ENCODE data around the gene TNS3.

Gene TNS3

DNA sequence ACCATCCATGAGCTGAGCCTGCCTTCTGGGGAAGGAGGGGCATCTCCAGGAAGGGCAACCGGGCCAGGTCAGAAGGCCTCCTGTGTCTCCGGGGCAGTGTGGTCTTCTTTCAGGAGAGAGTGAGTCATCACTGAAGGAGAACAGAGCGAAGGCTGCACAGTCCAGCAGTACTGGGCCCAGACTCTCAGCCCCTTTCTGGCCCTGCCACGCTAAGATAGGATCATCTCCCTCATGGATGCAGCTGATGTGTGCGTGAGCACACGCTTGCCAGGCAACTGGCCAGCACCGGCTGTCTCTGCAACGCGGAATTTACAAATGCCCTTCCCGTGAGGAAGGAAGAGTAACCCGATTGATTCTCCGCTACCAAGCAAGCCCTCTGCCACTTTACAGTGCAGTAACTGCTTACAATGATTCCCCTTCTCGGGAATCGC lies 328.2 kb downstream of the TNS3 start:
- DNase-seq, result no peak

DNA sequence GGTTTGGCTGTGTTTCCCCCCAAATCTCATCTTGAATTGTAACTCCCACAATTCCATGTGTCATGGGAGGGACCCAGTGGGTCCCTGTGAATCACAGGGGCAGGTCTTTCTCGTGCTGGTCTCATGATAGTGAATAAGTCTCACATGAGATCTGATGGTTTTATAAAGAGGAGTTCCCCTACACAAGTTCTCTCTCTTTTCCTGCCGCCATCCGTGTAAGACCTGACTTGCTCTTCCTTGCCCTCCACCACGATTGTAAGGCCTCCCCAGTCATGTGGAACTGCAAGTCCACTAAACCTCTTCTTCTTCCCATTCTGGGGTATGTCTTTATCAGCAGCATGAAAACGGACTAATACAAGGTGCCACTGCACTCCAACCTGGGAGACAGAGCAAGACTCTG lies 329.2 kb downstream of the TNS3 start:
- no peak for DNase-seq

DNA sequence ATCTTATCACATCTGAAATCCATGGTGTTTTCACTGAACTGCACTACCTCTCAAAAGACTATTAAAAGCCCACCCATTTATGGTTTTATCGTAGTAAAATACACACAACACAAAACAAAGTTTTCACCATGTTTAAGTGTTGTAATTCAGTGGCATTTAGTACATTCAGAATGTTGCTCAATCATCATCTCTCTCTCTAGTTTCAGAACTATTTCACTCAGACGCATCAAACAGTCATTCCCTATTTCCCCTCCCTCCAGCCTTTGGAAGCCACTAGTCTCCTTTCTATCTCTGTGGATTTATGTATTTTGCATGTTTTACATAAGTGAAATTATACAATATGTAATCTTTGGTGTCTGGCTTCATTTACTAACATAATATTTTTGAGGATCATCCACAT lies 332.6 kb downstream of the TNS3 start:
- DNase-seq, result no peak

- DNase-seq, result no peak
Observed at GRCh38 chr7:47248797-47249196, 333.1 kb downstream of the TNS3 start.

- DNase-seq, result no peak
Observed at GRCh38 chr7:47247132-47247531, 334.8 kb downstream of the TNS3 start.

- no peak for DNase-seq
Observed at GRCh38 chr7:47244692-47245091, 337.2 kb downstream of the TNS3 start.

DNA sequence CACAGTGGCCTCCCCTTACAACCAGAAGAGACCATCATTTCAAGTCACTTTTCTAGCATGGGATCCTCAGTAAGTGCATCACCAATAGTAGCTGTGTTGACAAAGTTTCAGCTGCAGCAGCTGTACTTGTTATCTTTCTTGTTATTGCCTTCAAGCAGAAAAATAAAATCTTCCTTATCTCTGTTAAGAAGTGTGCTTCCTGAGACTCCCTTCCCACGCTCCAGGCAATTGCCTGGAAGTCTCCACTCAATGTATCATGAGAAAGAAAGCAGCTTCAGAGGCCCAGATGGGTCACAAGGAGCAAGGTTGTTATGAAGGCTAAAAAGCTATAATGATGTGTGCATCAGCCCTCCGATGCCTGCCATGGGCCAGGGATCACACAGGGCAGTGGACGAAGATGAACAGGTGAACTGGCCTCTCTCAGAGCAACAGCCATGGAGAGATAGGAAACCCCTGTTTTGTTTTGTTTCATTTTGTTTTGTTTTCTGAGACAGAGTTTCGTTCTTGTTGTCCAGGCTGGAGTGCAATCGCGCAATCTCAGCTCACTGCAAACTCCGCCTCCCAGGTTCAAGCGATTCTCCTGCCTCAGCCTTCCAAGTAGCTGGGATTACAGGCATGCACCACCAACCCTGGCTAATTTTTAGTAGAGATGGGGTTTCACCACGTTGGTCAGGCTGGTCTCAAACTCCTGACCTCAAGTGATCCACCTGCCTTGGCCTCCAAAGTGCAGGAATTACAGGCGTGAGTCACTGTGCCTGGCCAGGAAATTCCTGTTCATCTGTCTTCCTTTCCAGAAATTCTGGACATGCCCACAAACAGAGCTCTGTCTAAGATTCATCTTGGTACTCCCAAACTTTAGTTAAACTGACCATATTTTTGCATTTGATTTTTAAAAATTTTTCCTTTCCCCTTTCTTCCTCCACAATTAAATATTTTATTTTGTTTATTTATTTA lies 340.5 kb downstream of the TNS3 start:
- no peak for DNase-seq

- no peak for DNase-seq
Observed at GRCh38 chr7:47239931-47240421, 341.9 kb downstream of the TNS3 start.

DNA sequence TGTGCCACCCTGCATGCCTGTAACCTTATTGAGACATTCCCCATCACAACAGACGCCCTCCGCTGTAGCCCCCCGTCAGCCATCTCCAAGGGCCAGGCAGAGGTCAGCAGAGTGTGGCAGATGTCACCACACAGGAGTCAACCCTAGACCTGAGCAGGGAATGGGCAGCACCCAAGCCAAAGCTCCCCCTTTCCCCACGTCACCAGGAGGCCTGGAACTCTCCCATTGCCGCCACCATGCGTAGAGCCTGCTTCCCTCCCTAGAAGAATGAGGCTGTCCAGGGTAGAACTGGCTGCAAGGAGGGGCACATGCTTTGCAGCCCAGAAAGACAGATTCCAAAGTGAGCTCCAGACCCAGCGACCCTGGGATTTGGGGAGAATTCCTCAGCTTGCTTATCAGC lies 342.9 kb downstream of the TNS3 start:
- DNase-seq, result no peak

DNA sequence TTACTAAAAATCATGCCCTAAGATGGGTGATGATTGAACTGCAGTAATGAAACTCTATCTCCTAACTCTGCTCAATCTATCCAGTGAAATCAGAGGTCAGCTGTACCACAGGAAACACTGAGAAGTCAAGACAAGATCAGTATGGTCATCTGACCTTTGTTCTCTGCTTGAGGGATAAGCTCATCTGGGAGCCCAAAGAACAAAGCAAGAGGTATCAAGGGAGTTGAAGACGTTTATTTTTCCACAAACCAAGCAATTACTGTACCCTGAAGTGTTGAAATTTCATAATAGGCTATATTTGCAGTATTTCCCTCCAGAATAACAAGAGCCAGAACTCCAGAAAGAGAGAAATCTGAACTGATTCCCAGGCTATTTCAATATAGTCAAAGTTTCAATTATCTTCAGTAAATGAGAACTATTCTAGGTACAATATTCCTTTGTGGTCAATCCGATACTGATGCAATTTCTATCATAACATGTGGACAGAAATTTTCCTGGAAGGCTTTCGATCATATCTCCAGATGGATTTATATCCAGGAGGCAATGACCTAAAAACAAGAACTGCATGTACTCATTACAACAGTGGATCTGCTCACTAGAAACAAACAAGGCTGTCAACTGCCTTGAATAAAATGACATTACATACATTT lies 345.3 kb downstream of the TNS3 start:
- DNase-seq, result no peak

GRCh38 chr7:47233996-47234395 lies 347.9 kb downstream of the TNS3 start:
- DNase-seq, result no peak

- no peak for DNase-seq
Observed at GRCh38 chr7:47232751-47233412, 349.0 kb downstream of the TNS3 start.

DNA sequence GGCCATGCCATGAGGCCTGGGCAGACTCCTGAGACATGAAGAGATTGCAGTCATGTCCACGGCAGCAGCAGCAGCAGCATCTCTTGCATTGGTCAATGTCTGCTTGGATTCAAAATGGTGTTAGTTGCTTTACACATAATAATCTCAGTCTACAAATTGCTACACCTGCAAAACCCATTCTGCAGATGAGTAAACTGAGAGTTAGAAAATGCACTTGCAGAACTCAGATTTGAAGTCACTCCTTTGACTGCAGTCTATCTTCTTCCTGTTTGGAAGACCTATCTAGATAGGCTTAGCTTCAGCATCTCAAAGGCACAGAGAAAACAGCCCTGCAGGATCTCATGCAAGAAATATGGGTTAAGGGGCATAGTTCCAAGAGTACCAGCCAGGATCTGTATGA lies 350.3 kb downstream of the TNS3 start:
- no peak for DNase-seq

DNA sequence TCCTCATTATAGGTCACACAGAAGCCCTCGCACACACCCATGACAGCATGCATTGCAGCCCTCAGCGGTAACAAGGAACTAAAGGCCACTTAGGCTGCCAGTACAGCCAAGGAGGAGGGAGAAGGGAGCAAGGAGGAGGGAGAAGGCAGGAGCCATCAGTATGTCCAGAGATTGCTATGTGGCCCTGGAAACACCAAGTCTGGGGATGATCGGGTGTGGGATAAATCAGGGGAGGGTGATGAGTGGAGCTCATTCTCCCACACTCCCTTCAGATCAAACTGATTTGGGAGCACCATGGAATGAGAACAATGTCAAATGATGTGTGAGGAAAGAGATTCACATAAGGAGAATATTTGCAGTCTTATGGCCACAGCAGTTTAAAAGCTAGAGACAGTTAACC lies 350.9 kb downstream of the TNS3 start:
- DNase-seq, result no peak

- DNase-seq, result no peak
Observed at GRCh38 chr7:47228386-47229014, 353.4 kb downstream of the TNS3 start.

GRCh38 chr7:47227762-47228177 lies 354.1 kb downstream of the TNS3 start:
- no peak for DNase-seq

- no peak for DNase-seq
Observed at GRCh38 chr7:47226696-47227095, 355.2 kb downstream of the TNS3 start.

DNA sequence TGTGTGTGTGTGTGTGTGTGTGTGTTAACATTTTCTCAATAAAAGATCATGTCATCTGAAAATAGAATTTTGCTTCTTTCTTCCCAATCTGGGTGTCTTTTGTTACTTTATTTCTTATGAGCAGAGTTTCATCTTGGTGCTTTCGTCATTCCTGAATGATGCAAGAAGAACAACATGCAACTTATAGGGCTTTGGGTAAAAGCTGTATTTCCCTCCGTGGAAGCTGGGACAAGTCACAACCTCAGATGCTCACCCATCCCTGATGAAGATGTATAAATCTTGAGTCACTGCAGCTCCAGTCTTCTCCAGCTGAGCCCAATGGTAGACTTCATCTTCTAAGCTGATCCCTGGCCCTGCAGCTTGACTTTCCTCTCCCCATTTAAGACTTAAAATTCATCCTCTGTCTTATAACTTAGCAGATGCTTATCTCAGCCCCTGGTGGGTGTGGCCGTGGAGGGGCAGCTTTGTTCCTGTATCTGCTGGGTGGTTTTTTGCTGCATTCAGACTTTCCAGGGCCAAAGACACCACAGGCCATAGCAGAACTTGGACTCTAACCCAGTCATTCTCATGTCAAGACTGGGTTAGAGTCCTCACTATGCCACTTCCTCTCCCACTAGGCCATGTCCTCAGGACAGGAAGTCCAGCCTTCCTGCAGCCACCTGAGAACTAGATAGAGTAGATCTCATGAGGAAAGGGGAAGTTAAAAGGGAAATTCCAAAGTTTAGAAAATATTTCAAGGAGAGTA lies 356.4 kb downstream of the TNS3 start:
- DNase-seq, result no peak
